Activated CD4-positive, alpha-beta T cell treated with anti-CD3 and anti-CD28 coated beads for 48 hours (primary cell): ENCODE results near the gene SLC22A23.
"Not testable (repeated sequence)": the region's sequence is repeated elsewhere in the genome, so short reads cannot be mapped to it uniquely, and the experiment has no call there.

Source experiments
- DNase-seq: peaks from one replicate; pipeline ENCODE4 v3.0.0-alpha.2; 2020

Gene SLC22A23

GRCh38 chr6:3403238-3404173, 53.3 kb downstream of the SLC22A23 start:
- DNase-seq = no peak

GRCh38 chr6:3402310-3403237, 54.3 kb downstream of the SLC22A23 start:
- DNase-seq = no peak

GRCh38 chr6:3400162-3400561, 56.7 kb downstream of the SLC22A23 start:
- no peak for DNase-seq

GRCh38 chr6:3398755-3399696, 57.8 kb downstream of the SLC22A23 start:
- DNase-seq = no peak

- no peak for DNase-seq
These were observed 58.7 kb downstream of the SLC22A23 start for GRCh38 chr6:3398165-3398562.

GRCh38 chr6:3397229-3398164, 59.4 kb downstream of the SLC22A23 start:
- no peak for DNase-seq

- DNase-seq = no peak
These were observed 60.2 kb downstream of the SLC22A23 start for GRCh38 chr6:3396503-3397180.

- no peak for DNase-seq
These were observed 62.2 kb downstream of the SLC22A23 start for GRCh38 chr6:3394671-3395070.

GRCh38 chr6:3393836-3394202, 63.0 kb downstream of the SLC22A23 start:
- DNase-seq = no peak

- no peak for DNase-seq
These were observed 63.7 kb downstream of the SLC22A23 start for GRCh38 chr6:3392930-3393835.

- no peak for DNase-seq
These were observed 64.9 kb downstream of the SLC22A23 start for GRCh38 chr6:3391902-3392458.

GRCh38 chr6:3390698-3391097, 66.2 kb downstream of the SLC22A23 start:
- no peak for DNase-seq

- no peak for DNase-seq
These were observed 67.3 kb downstream of the SLC22A23 start for GRCh38 chr6:3389390-3390167.

GRCh38 chr6:3388786-3389185, 68.1 kb downstream of the SLC22A23 start:
- no peak for DNase-seq

GRCh38 chr6:3386374-3386857, 70.4 kb downstream of the SLC22A23 start:
- no peak for DNase-seq

GRCh38 chr6:3385660-3386151, 71.1 kb downstream of the SLC22A23 start:
- DNase-seq = no peak

GRCh38 chr6:3385181-3385580, 71.7 kb downstream of the SLC22A23 start:
- not testable (repeated sequence) for DNase-seq
